IPS-20b (cell line): ENCODE measurements around the gene TWIST2.

ENCODE experiments used
- H3K27ac ChIP-seq: one replicate; pipeline ENCODE4 v1.5.1; 2013; ENCODE audit warnings: low read length
- H3K27me3 ChIP-seq: 2 replicates; pipeline ENCODE4 v1.6.1; 2013; ENCODE audit warnings: mild to moderate bottlenecking, low read length, inconsistent platforms; ENCODE audit not compliant: insufficient read depth
- H3K36me3 ChIP-seq: 2 replicates; pipeline ENCODE4 v1.6.1; 2013; ENCODE audit warnings: low read depth, mild to moderate bottlenecking, inconsistent platforms, low read length, moderate library complexity; ENCODE audit not compliant: insufficient read depth
- H3K4me1 ChIP-seq: 2 replicates; pipeline ENCODE4 v1.6.1; 2013; ENCODE audit warnings: mild to moderate bottlenecking, control low read depth, inconsistent platforms, low read length, moderate library complexity; ENCODE audit not compliant: insufficient read depth
- H3K4me3 ChIP-seq: 2 replicates; pipeline ENCODE4 v1.5.1; 2013; ENCODE audit warnings: mild to moderate bottlenecking, low read length, inconsistent platforms
- H3K9ac ChIP-seq: 2 replicates; pipeline ENCODE4 v1.6.1; 2013; ENCODE audit warnings: low read depth, mild to moderate bottlenecking, inconsistent platforms, low read length, moderate library complexity
- H3K9me3 ChIP-seq: 2 replicates; pipeline ENCODE4 v1.6.1; 2013; ENCODE audit warnings: mild to moderate bottlenecking, low read depth, low read length, inconsistent platforms; ENCODE audit not compliant: insufficient read depth

The TWIST2 gene

GRCh38 chr2:238868067-238868524, 20.2 kb downstream of the TWIST2 start:
- Histone ChIP-seq H3K27me3 (peaks cover 6% of the 10 kb centered on the region; the same call in 1 of the 2 replicates), H3K9me3 (no peaks in the 10 kb centered on the region), H3K4me3 (no peak overlapping the region), H3K27ac (no peak overlapping the region), H3K9ac (no peak overlapping the region), H3K36me3 (no peaks in the 10 kb centered on the region), H3K4me1 (peaks cover 8% of the 10 kb centered on the region; the same call in 1 of the 2 replicates)

- Histone ChIP-seq H3K9me3 (no peaks in the 10 kb centered on the region), H3K36me3 (no peaks in the 10 kb centered on the region), H3K9ac (no peak overlapping the region), H3K27me3 (no peaks in the 10 kb centered on the region; the same call in 1 of the 2 replicates), H3K4me3 (no peak overlapping the region), H3K27ac (no peak overlapping the region), H3K4me1 (peaks cover 5% of the 10 kb centered on the region; the same call in 1 of the 2 replicates)
Observed at GRCh38 chr2:238868616-238869292, 20.9 kb downstream of the TWIST2 start.

- no peak overlapping the region for H3K9ac ChIP-seq
- H3K4me3 ChIP-seq, result no peak overlapping the region
- H3K27ac ChIP-seq, result no peak overlapping the region
- H3K27me3 ChIP-seq, result no peaks in the 10 kb centered on the region
- no peaks in the 10 kb centered on the region for H3K4me1 ChIP-seq
- no peaks in the 10 kb centered on the region for H3K9me3 ChIP-seq
- H3K36me3 ChIP-seq, result no peaks in the 10 kb centered on the region
Observed at GRCh38 chr2:238869293-238870124, 21.6 kb downstream of the TWIST2 start.

- H3K27me3 ChIP-seq, result no peaks in the 10 kb centered on the region
- H3K36me3 ChIP-seq, result no peaks in the 10 kb centered on the region
- no peak overlapping the region for H3K4me3 ChIP-seq
- no peak overlapping the region for H3K9ac ChIP-seq
- H3K27ac ChIP-seq, result no peak overlapping the region
- no peaks in the 10 kb centered on the region for H3K4me1 ChIP-seq
- no peaks in the 10 kb centered on the region for H3K9me3 ChIP-seq
Observed at GRCh38 chr2:238870261-238870660, 22.4 kb downstream of the TWIST2 start.

GRCh38 chr2:238872026-238872425, 24.1 kb downstream of the TWIST2 start:
- no peak overlapping the region for H3K4me3 ChIP-seq
- no peaks in the 10 kb centered on the region for H3K36me3 ChIP-seq
- H3K9me3 ChIP-seq, result no peaks in the 10 kb centered on the region
- no peak overlapping the region for H3K9ac ChIP-seq
- no peaks in the 10 kb centered on the region for H3K4me1 ChIP-seq
- no peak overlapping the region for H3K27ac ChIP-seq
- H3K27me3 ChIP-seq, result no peaks in the 10 kb centered on the region

GRCh38 chr2:238872628-238873380, 24.9 kb downstream of the TWIST2 start:
- Histone ChIP-seq H3K36me3 (no peaks in the 10 kb centered on the region), H3K27me3 (no peaks in the 10 kb centered on the region), H3K4me3 (no peak overlapping the region), H3K4me1 (no peaks in the 10 kb centered on the region), H3K27ac (no peak overlapping the region), H3K9ac (no peak overlapping the region), H3K9me3 (no peaks in the 10 kb centered on the region)

- Histone ChIP-seq H3K9ac (no peak overlapping the region), H3K4me3 (no peak overlapping the region), H3K9me3 (no peaks in the 10 kb centered on the region), H3K27ac (no peak overlapping the region), H3K4me1 (no peaks in the 10 kb centered on the region), H3K27me3 (no peaks in the 10 kb centered on the region), H3K36me3 (no peaks in the 10 kb centered on the region)
Observed at GRCh38 chr2:238873381-238873801, 25.5 kb downstream of the TWIST2 start.

- Histone ChIP-seq H3K27me3 (no peaks in the 10 kb centered on the region), H3K9me3 (no peaks in the 10 kb centered on the region), H3K4me1 (no peaks in the 10 kb centered on the region), H3K36me3 (no peaks in the 10 kb centered on the region), H3K27ac (no peak overlapping the region), H3K9ac (no peak overlapping the region), H3K4me3 (no peak overlapping the region)
Observed at GRCh38 chr2:238873841-238874240, 26.0 kb downstream of the TWIST2 start.

- Histone ChIP-seq H3K27ac (no peak overlapping the region), H3K4me3 (no peak overlapping the region), H3K27me3 (no peaks in the 10 kb centered on the region), H3K4me1 (no peaks in the 10 kb centered on the region), H3K9ac (no peak overlapping the region), H3K36me3 (no peaks in the 10 kb centered on the region), H3K9me3 (no peaks in the 10 kb centered on the region)
Observed at GRCh38 chr2:238874330-238875050, 26.6 kb downstream of the TWIST2 start.

GRCh38 chr2:238875101-238875470, 27.2 kb downstream of the TWIST2 start:
- no peaks in the 10 kb centered on the region for H3K27me3 ChIP-seq
- no peaks in the 10 kb centered on the region for H3K4me1 ChIP-seq
- no peaks in the 10 kb centered on the region for H3K36me3 ChIP-seq
- H3K4me3 ChIP-seq, result no peak overlapping the region
- H3K27ac ChIP-seq, result no peak overlapping the region
- no peaks in the 10 kb centered on the region for H3K9me3 ChIP-seq
- H3K9ac ChIP-seq, result no peak overlapping the region
